PFSK-1 (cell line): ENCODE results near the gene SMOC2.

ENCODE experiments used
- FOXP2 ChIP-seq: optimal IDR thresholded peaks from 2 replicates; pipeline ENCODE3; 2011; ENCODE audit warnings: borderline replicate concordance, control low read depth, inconsistent platforms; ENCODE audit not compliant: insufficient read depth; ENCODE audit errors: extremely low read length, extremely low read depth
- POLR2AphosphoS5 ChIP-seq: IDR thresholded peaks from 2 replicates; pipeline ENCODE4 v1.6.1; 2012; ENCODE audit warnings: low read depth, mild to moderate bottlenecking, control low read depth, low read length, moderate library complexity
- SIN3A ChIP-seq: IDR thresholded peaks from 2 replicates; pipeline ENCODE4 v1.6.1; 2012; ENCODE audit warnings: mild to moderate bottlenecking, low read length, moderate library complexity, borderline replicate concordance; ENCODE audit not compliant: insufficient read depth
- TAF1 ChIP-seq: IDR thresholded peaks from 2 replicates; pipeline ENCODE4 v1.6.1; 2012; ENCODE audit warnings: low read length, control low read depth, borderline replicate concordance; ENCODE audit not compliant: insufficient read depth
- TF ChIP-seq, protein P1 (sequence below), 2 experiments: IDR thresholded peaks; 2 replicates each; pipeline versions ENCODE4 v1.6.1 to v1.8.0; 2011 to 2012; ENCODE audit warnings: low read depth in 2 of 2, low read length in 2 of 2, control low read depth in 1 of 2, inconsistent platforms in 1 of 2, mild to moderate bottlenecking in 1 of 2, moderate library complexity in 1 of 2; ENCODE audit not compliant: insufficient read depth in 1 of 2

DNA sequence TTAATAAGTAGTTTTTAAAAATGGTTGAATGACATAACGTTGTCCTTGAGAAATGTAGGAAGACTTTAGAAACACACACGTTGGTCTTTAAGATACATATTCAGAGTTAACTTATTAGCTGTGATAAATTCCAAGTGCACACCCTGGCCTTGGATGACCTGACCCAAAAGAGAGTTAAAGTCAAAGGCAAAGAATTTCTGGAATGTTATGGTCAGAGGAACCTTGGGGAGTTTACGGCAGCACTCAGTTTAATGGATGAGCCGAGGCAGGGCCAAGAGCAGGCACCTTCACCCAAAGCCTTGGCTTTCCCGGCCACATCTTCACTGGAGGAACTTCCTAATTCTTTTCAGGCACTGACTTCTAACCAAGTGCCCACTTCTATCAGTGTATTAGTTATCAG, 200.5 kb downstream of the SMOC2 start:
- TF ChIP-seq POLR2AphosphoS5, result no peak
- no peak for TF ChIP-seq TAF1
- TF ChIP-seq, protein P1, sequence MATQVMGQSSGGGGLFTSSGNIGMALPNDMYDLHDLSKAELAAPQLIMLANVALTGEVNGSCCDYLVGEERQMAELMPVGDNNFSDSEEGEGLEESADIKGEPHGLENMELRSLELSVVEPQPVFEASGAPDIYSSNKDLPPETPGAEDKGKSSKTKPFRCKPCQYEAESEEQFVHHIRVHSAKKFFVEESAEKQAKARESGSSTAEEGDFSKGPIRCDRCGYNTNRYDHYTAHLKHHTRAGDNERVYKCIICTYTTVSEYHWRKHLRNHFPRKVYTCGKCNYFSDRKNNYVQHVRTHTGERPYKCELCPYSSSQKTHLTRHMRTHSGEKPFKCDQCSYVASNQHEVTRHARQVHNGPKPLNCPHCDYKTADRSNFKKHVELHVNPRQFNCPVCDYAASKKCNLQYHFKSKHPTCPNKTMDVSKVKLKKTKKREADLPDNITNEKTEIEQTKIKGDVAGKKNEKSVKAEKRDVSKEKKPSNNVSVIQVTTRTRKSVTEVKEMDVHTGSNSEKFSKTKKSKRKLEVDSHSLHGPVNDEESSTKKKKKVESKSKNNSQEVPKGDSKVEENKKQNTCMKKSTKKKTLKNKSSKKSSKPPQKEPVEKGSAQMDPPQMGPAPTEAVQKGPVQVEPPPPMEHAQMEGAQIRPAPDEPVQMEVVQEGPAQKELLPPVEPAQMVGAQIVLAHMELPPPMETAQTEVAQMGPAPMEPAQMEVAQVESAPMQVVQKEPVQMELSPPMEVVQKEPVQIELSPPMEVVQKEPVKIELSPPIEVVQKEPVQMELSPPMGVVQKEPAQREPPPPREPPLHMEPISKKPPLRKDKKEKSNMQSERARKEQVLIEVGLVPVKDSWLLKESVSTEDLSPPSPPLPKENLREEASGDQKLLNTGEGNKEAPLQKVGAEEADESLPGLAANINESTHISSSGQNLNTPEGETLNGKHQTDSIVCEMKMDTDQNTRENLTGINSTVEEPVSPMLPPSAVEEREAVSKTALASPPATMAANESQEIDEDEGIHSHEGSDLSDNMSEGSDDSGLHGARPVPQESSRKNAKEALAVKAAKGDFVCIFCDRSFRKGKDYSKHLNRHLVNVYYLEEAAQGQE (IDR thresholded peaks at IDR 0.05; ENCODE audit: insufficient read depth in 1 of 2, low read depth in 2 of 2, low read length in 2 of 2), result no peak
- no peak for TF ChIP-seq SIN3A
- TF ChIP-seq FOXP2, result no peak
